GM12873 (cell line): ENCODE data around the gene INAFM2.
A peak's percentile ranks its signal among the peaks of the same experiment; 100 is the strongest.

Experiments used
- TF ChIP-seq, protein P1 (sequence below): IDR thresholded peaks from 2 replicates; pipeline ENCODE4 v1.5.1; 2012; ENCODE audit warnings: low read depth, mild to moderate bottlenecking, moderate library complexity, low read length, control low read depth; ENCODE audit not compliant: insufficient read depth; ENCODE audit errors: missing control alignments

INAFM2 gene

DNA sequence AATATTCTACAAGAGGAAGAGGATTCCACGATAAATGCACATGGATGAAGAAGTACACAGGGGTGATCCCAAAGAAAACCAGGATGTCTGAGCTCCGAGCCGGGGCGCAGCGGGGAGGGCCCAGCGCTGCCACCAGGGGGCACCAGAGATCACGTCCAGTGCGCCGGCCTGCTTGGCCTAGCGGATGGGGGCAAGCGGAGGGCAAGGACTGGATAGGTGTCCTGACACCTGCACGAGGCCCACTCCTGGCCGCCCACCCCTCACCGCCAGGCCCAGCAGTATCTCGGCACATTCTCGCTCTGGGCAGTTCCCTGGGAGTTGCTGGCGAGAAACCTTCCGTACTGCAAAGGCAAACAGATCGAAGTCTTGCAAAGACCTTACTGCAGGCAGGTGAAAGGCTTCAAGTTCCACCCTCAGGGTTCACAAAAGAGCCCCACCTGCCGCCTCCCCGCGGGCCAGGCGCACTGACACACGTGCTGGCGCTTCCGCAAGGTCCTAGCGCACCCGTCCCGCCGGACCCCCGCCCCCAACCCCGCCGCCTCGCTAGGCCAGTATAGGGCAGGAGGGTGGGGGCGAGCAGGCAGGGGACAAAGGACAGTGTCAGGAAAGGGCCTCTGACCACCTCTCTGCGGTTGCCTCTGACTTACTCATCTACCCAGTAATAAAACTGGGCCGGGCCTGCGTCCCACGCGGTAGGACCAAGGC lies 43.9 kb upstream of the INAFM2 start:
- TF ChIP-seq, protein P1, sequence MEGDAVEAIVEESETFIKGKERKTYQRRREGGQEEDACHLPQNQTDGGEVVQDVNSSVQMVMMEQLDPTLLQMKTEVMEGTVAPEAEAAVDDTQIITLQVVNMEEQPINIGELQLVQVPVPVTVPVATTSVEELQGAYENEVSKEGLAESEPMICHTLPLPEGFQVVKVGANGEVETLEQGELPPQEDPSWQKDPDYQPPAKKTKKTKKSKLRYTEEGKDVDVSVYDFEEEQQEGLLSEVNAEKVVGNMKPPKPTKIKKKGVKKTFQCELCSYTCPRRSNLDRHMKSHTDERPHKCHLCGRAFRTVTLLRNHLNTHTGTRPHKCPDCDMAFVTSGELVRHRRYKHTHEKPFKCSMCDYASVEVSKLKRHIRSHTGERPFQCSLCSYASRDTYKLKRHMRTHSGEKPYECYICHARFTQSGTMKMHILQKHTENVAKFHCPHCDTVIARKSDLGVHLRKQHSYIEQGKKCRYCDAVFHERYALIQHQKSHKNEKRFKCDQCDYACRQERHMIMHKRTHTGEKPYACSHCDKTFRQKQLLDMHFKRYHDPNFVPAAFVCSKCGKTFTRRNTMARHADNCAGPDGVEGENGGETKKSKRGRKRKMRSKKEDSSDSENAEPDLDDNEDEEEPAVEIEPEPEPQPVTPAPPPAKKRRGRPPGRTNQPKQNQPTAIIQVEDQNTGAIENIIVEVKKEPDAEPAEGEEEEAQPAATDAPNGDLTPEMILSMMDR = peak; percentile 97

- TF ChIP-seq, protein P1 = no peak
Measured at GRCh38 chr15:40280260-40281056, 43.0 kb upstream of the INAFM2 start.

DNA sequence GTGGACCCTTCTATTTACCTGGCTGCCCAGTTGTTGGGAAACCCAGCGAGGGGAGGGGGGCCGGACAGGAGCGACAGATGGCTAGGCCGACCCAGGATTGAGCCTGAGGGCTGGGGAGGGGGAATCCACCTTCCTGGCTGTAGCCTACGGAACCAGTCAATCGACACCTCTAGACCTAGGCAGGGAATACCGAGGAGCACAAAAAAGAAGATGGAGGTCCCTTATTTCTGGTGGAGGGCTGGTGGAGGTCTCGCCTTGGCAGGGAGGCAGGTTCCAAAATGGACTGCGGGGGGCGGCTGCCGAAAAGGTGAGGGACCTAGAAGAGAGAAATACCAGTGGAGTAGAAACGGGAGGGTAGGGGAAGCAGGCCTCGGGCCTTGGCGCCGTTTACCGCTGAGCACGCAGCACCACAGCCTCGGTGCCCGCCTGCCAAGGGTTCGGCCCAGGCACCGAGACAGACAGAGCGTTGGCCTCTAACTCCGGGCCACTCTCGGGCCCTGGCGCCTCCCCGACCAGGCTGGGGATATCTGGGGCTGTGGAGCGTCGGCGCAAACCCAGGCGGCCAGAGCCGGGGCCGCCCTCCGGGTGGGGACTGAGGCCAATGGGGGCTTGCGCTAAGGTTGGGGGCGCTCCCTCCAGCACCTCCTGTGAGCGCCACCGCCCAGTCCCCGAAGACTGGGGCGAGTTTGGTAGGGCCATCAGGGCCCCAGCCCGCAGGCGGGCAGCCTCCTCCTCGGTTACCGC lies 42.3 kb upstream of the INAFM2 start:
- TF ChIP-seq, protein P1 = no peak

DNA sequence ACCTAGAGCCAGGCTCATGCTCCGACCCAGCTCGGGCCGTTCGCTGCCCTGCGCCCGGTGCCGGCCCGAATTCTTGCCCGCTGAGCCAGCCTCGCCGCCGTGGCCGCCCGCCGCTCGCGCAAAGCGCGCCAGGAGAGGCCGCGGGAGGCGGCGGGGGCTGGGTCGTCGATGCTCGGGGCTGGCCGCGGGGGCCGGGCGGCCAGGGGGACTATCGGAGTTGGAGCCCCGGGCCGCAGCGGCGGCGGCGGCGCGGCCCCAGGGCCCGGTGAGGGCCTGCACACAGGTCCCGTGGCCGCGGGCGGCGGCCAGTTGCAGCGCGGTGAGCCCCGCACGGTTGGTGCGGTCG lies 41.7 kb upstream of the INAFM2 start:
- TF ChIP-seq, protein P1 = no peak

GRCh38 chr15:40282147-40282868 lies 41.2 kb upstream of the INAFM2 start:
- TF ChIP-seq, protein P1 = peak; percentile 54

- TF ChIP-seq, protein P1 = no peak
Measured at GRCh38 chr15:40282869-40283614, 40.5 kb upstream of the INAFM2 start, which contains the start of gene ANKRD63. ANKRD63 (minus strand) TSS chr15:40283064; CDS start chr15:40282586, 478 bp downstream.
